Tibial nerve (tissue), 4 donors: ENCODE data around the gene FOXE3.

Experiments used
- CTCF ChIP-seq, 5 experiments: fragments of 200-600 bp in 3 of 5; fragments of 450-650 bp in 2 of 5; sonication (generic) in 3 of 5; IDR thresholded peaks; one replicate each; pipeline ENCODE4 v1.5.1; 2016 to 2019; ENCODE audit warnings: antibody characterized with exemption in 5 of 5, mild to moderate bottlenecking in 3 of 5, moderate library complexity in 2 of 5
- EP300 ChIP-seq, 2 donors: sonication (generic); formaldehyde crosslinking; IDR thresholded peaks; one replicate each; pipeline ENCODE4 v1.6.1; 2017; ENCODE audit warnings: antibody characterized with exemption in 2 of 2, mild to moderate bottlenecking in 1 of 2
- POLR2A ChIP-seq, 2 donors: fragments of 450-650 bp; IDR thresholded peaks; one replicate each; pipeline ENCODE4 v1.6.1; 2017; ENCODE audit warnings: antibody characterized with exemption in 2 of 2, mild to moderate bottlenecking in 2 of 2, moderate library complexity in 2 of 2

GRCh38 chr1:47399846-47400155, 16.3 kb upstream of the FOXE3 start:
- no peak for TF ChIP-seq POLR2A (IDR thresholded peaks at IDR 0.05)
- TF ChIP-seq CTCF (IDR thresholded peaks at IDR 0.05), result no peak
- no peak for TF ChIP-seq EP300 (IDR thresholded peaks at IDR 0.05)
